GM12892 (cell line): Measurements from ENCODE around the gene GDNF.

Experiments used
- POLR2A ChIP-seq: IDR thresholded peaks from 2 replicates; pipeline ENCODE4 v1.6.1; 2011; ENCODE audit warnings: low read depth, low read length, control low read depth
- TAF1 ChIP-seq: IDR thresholded peaks from 2 replicates; pipeline ENCODE4 v1.6.1; 2011; ENCODE audit warnings: low read depth, mild to moderate bottlenecking, control low read depth, low read length, borderline replicate concordance

DNA sequence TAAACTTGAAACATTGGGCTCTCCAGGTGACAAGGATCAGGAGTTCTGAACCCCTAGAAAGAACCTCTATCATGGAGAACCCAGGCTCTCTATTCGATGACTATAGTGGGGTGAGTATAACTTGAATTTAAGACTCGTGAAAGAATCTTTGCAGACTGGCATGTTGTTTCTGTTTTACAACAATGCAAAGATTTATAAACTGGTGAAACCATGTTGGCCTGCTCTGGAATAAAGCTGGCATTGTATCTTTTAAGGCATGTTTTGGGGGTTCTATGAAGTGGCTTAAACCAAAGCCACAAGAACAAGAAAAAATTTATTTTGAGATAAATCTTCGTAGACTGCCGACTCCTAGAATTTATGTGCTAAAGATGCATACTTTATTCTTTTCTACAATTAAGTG, 9.8 kb upstream of the GDNF start:
- TF ChIP-seq POLR2A (no peak), TAF1 (no peak)
